Activated CD8-positive, alpha-beta T cell treated with anti-CD3 and anti-CD28 coated beads for 36 hours (primary cell): ENCODE results near the gene TIMP4. TPM values are rescaled to one million over a fixed set of nuclear protein-coding genes. Genes with fewer than 3 reads are reported as not detected.

Experiments
- ATAC-seq: fragments of 200-7000 bp; cut with Tn5 transposase; one replicate; pipeline ENCODE4 v1.10.0; 2021; ENCODE audit warnings: mild to moderate bottlenecking, moderate library complexity
- CTCF ChIA-PET: fragments of 350-600 bp; sonication (Branson Sonifier 250); formaldehyde crosslinking; loops from one replicate; lab custom pipeline; 2021; ENCODE audit warnings: antibody characterized with exemption; lab: Charles Lee
- POLR2A ChIA-PET: fragments of 350-600 bp; sonication (Branson Sonifier 250); formaldehyde crosslinking; loops from one replicate; lab custom pipeline; 2021; ENCODE audit warnings: antibody characterized with exemption; lab: Charles Lee
- DNase-seq: peaks from one replicate; pipeline ENCODE4 v3.0.0-alpha.2; 2020
- H3K27ac Mint-ChIP-seq: one replicate; pipeline ENCODE4 v1.8.0; 2021; ENCODE audit warnings: mild to moderate bottlenecking, mixed read lengths
- H3K27me3 Mint-ChIP-seq: one replicate; pipeline ENCODE4 v1.8.0; 2021; ENCODE audit warnings: mixed read lengths
- H3K36me3 Mint-ChIP-seq: one replicate; pipeline ENCODE4 v1.8.0; 2021; ENCODE audit warnings: low read depth, mixed read lengths
- H3K4me1 Mint-ChIP-seq: one replicate; pipeline ENCODE4 v1.8.0; 2021; ENCODE audit warnings: low read depth, mixed read lengths
- H3K4me3 Mint-ChIP-seq: one replicate; pipeline ENCODE4 v1.8.0; 2021; ENCODE audit warnings: mild to moderate bottlenecking, moderate library complexity, mixed read lengths
- H3K9me3 Mint-ChIP-seq: one replicate; pipeline ENCODE4 v1.8.0; 2021; ENCODE audit warnings: mixed read lengths
- CTCF ChIP-seq: fragments of 200-600 bp; IDR thresholded peaks from one replicate; pipeline ENCODE4 v1.8.0; 2022; ENCODE audit warnings: antibody characterized with exemption, mild to moderate bottlenecking
- intact Hi-C: fragments of 100-400 bp; cut with micrococcal nuclease; formaldehyde crosslinking; loops from one replicate; pipeline ENCODE4 v1.10.0; 2022
- total RNA-seq, 2 experiments: library from RNA; stranded (reverse); gene quantifications; one replicate each; pipeline ENCODE4 v1.2.3, GENCODE V29; 2021

TIMP4 gene
- total RNA-seq, 2 experiments from 2014 or later: not detected

DNA sequence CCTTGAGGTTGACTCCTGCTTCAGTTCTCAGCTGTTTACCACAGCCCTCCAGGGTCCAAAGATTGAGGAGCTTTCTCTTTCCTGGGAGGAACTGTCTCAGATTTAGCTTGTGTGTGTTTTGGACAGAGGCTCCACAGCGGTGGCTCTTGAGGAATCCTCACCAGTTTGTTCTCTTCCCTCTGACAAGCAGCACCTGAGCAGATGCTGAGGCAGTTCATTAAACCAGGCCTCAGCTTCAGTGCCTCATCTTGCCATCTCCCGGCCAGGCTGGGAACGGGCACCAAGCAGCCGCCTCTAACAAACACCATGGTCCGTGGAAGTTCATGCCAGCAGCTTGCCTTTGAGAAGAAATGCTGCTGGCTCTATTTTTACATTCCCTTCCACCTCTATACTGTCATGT is 25.8 kb upstream of the TIMP4 start:
- TF ChIP-seq CTCF: no peak
- DNase-seq (no peak), ATAC-seq (no peak)
- ChIA-PET POLR2A (no interaction called here), CTCF (interaction anchor here (1.0 to 5.6 kb wide), 4 partner anchors 9 to 295 kb away, joined by 3 to 33 read pairs (median 4); no protein-coding TSS in a partner anchor)
- intact Hi-C loops: no loop called here
- peaks cover 56% of the 10 kb centered on the region for H3K4me1 Mint-ChIP-seq
- H3K9me3 Mint-ChIP-seq: no peaks in the 10 kb centered on the region
- H3K27ac Mint-ChIP-seq: no peak overlapping the region
- H3K36me3 Mint-ChIP-seq: no peaks in the 10 kb centered on the region
- no peak overlapping the region for H3K4me3 Mint-ChIP-seq
- no peaks in the 10 kb centered on the region for H3K27me3 Mint-ChIP-seq

GRCh38 chr3:12182687-12183441 is 24.2 kb upstream of the TIMP4 start:
- Mint-ChIP-seq H3K9me3 (no peaks in the 10 kb centered on the region), H3K36me3 (no peaks in the 10 kb centered on the region), H3K4me1 (peaks cover 57% of the 10 kb centered on the region), H3K4me3 (no peak overlapping the region), H3K27me3 (peaks cover 1% of the 10 kb centered on the region), H3K27ac (no peak overlapping the region)
- DNase-seq (no peak), ATAC-seq (no peak)
- ChIA-PET CTCF (interaction anchor here (1.5 kb wide), 2 partner anchors 21 to 47 kb away, joined by 3 to 4 read pairs; no protein-coding TSS in a partner anchor), POLR2A (no interaction called here)
- no peak for TF ChIP-seq CTCF
- intact Hi-C loops: no loop called here

DNA sequence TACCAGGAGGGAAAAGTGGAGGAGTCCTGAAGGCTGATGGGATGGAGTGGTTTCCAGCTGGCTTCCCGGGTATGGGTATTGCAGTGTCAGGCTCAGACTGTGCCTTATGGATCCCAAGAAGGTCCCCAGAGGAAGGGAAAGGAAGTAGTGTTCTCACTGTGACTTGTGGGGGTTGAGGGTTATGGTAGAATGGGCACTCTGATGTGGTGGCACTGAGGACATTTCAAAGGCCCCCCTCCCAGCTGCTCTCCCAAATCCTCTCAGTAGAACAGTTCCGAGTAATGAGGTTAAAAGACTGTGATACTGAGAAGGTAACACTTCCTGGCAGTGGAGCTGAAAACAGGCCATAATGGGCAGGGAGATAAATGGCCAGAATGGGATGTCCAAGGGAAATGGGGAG is 23.1 kb upstream of the TIMP4 start:
- H3K4me3 Mint-ChIP-seq: no peak overlapping the region
- DNase-seq: no peak
- intact Hi-C loops: no loop called here
- H3K36me3 Mint-ChIP-seq: no peaks in the 10 kb centered on the region
- peaks cover 49% of the 10 kb centered on the region for H3K4me1 Mint-ChIP-seq
- TF ChIP-seq CTCF: no peak
- ATAC-seq: no peak
- H3K27me3 Mint-ChIP-seq: peaks cover 1% of the 10 kb centered on the region
- ChIA-PET CTCF (interaction anchor here (1.5 to 2.2 kb wide), 2 partner anchors 46 to 47 kb away, joined by 4 to 7 read pairs; no protein-coding TSS in a partner anchor), POLR2A (interaction anchor here (1.0 kb wide), 1 partner anchor 303 kb away, joined by 3 read pairs; the partner anchor contains the start of gene TSEN2)
- no peaks in the 10 kb centered on the region for H3K9me3 Mint-ChIP-seq
- H3K27ac Mint-ChIP-seq: no peak overlapping the region

GRCh38 chr3:12181301-12181700 is 22.6 kb upstream of the TIMP4 start:
- no peak overlapping the region for H3K27ac Mint-ChIP-seq
- ChIA-PET CTCF (interaction anchor here (0.7 to 2.2 kb wide), 4 partner anchors 9 to 175 kb away, joined by 3 to 7 read pairs (median 4); no protein-coding TSS in a partner anchor), POLR2A (interaction anchor here (1.0 kb wide), 1 partner anchor 303 kb away, joined by 3 read pairs; the partner anchor contains the start of gene TSEN2)
- DNase-seq (no peak), ATAC-seq (no peak)
- no peak for TF ChIP-seq CTCF
- no peaks in the 10 kb centered on the region for H3K36me3 Mint-ChIP-seq
- H3K27me3 Mint-ChIP-seq: peaks cover 1% of the 10 kb centered on the region
- no peak overlapping the region for H3K4me3 Mint-ChIP-seq
- no peaks in the 10 kb centered on the region for H3K9me3 Mint-ChIP-seq
- peaks cover 44% of the 10 kb centered on the region for H3K4me1 Mint-ChIP-seq
- intact Hi-C loops: no loop called here

GRCh38 chr3:12180631-12181030 is 21.9 kb upstream of the TIMP4 start:
- Mint-ChIP-seq H3K27me3 (peaks cover 1% of the 10 kb centered on the region), H3K27ac (no peak overlapping the region), H3K4me3 (no peak overlapping the region), H3K4me1 (peaks cover 39% of the 10 kb centered on the region), H3K9me3 (no peaks in the 10 kb centered on the region), H3K36me3 (no peaks in the 10 kb centered on the region)
- ChIA-PET POLR2A (no interaction called here), CTCF (interaction anchor here (0.7 to 2.2 kb wide), 4 partner anchors 9 to 176 kb away, joined by 3 to 7 read pairs (median 4); no protein-coding TSS in a partner anchor)
- intact Hi-C loops: no loop called here
- no peak for ATAC-seq
- DNase-seq: no peak
- no peak for TF ChIP-seq CTCF
